GM13977 (cell line): ENCODE results near the gene UBAP1.
A peak's percentile ranks its signal among the peaks of the same experiment; 100 is the strongest.
"Not testable (repeated sequence)": the region's sequence is repeated elsewhere in the genome, so short reads cannot be mapped to it uniquely, and the experiment has no call there.

Source experiments
- DNase-seq: peaks from one replicate; pipeline ENCODE4 v3.0.0; 2012; ENCODE audit warnings: low spot score
- in situ Hi-C: fragments of 300-500 bp; cut with MboI; formaldehyde crosslinking; loops from one replicate; pipeline ENCODE4 v1.12.0; 2022; ENCODE audit warnings: low sequenced_read_pairs, low pct_unique_long_range_greater_than_20kb, mixed read lengths, inconsistent platforms; ENCODE audit not compliant: unreplicated experiment
- TF ChIP-seq, protein P1 (sequence below): IDR thresholded peaks from 2 replicates; pipeline ENCODE4 v1.5.1; 2012; ENCODE audit warnings: mild to moderate bottlenecking, control low read depth; ENCODE audit not compliant: insufficient read depth; ENCODE audit errors: extremely low read depth, missing control alignments

UBAP1 gene

DNA sequence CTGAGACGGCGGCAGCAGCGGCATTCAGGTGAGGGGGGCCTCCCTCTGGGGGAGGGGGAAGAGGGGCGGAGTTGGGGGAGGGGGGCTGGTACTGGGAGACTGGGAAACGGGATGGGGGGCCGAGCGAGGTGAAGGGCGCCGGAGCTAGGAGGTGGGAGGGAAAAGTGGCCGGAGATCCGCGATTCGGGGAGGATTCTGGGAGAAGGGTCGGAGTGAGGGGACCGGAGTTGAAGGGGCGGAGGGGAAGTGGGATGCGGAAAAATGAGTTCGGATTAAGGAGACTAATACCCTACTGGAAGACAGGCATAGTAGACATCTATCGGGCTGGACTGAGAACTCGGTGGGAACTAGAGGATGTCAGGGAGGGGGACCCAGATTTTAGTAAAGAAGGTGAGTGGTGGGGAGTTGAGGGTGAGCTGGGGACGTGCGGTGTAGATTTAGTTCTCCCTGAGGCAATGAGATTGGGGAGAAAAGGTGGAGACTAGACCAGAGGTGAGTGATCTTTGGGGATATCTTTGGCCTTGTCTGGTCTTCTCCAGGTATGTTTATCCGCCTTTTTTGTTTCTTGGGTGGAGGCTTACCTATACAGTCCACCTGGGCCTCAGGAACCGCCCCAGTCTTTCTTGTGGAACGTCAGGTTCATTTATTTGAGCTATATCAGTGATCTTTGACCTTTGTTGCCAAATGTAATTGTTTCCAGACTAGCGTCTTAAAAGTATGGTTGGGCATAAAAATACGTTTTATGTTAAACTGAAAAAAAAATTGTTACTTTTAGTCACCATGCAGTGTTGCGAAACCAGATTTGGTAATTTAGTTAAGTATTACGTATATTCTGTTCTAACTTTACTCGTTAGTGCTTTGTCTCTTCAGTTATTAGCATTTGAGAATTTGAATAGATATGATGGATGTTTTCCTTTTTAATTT lies 632 bp downstream of the UBAP1 start:
- DNase-seq = peak; percentile 47
- TF ChIP-seq, protein P1, sequence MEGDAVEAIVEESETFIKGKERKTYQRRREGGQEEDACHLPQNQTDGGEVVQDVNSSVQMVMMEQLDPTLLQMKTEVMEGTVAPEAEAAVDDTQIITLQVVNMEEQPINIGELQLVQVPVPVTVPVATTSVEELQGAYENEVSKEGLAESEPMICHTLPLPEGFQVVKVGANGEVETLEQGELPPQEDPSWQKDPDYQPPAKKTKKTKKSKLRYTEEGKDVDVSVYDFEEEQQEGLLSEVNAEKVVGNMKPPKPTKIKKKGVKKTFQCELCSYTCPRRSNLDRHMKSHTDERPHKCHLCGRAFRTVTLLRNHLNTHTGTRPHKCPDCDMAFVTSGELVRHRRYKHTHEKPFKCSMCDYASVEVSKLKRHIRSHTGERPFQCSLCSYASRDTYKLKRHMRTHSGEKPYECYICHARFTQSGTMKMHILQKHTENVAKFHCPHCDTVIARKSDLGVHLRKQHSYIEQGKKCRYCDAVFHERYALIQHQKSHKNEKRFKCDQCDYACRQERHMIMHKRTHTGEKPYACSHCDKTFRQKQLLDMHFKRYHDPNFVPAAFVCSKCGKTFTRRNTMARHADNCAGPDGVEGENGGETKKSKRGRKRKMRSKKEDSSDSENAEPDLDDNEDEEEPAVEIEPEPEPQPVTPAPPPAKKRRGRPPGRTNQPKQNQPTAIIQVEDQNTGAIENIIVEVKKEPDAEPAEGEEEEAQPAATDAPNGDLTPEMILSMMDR = no peak
- in situ Hi-C loops = no loop called here

DNA sequence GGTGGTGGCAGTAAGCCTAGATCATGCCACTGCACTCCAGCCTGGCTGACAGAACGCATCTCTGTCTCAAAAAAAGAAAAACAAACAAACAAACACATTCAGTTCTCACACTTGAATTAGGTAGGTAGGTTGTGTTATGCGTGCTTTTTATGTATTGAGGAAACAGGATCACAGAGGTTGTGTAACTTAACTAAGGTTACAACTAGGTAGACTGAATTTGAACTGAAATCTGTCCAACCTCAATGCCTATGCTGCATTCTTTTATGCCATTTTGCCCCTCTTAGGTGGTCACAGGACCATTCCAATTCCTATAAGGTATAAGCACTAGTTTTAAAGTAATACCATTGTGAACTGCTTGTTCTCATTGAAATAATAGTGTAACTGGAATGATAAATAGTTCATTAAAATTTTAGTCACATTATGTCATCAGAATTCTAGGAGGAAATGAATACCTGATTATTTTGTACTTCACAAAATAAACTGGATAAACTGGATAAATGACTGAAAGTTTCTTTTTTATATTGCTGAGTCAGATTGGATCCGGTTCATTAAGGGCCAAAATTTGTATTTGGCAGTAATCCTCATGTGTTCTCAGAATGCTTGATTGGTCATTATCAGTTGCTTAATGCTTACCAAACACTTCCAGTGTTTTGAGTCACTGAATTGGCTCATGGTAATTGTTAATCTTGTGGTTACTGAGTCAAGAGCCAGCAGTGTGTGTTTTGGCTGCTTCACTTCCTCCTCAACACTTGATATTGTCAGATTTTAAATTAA lies 7.1 kb downstream of the UBAP1 start:
- TF ChIP-seq, protein P1 = no peak
- DNase-seq = peak; percentile 64
- in situ Hi-C loops = no loop called here

GRCh38 chr9:34187891-34188240 lies 9.0 kb downstream of the UBAP1 start:
- in situ Hi-C loops = no loop called here
- TF ChIP-seq, protein P1 = no peak
- DNase-seq = no peak

- TF ChIP-seq, protein P1 = peak; percentile 3
- no peak for DNase-seq
- in situ Hi-C loops = no loop called here
Measured at GRCh38 chr9:34190996-34191892, 12.4 kb downstream of the UBAP1 start.

DNA sequence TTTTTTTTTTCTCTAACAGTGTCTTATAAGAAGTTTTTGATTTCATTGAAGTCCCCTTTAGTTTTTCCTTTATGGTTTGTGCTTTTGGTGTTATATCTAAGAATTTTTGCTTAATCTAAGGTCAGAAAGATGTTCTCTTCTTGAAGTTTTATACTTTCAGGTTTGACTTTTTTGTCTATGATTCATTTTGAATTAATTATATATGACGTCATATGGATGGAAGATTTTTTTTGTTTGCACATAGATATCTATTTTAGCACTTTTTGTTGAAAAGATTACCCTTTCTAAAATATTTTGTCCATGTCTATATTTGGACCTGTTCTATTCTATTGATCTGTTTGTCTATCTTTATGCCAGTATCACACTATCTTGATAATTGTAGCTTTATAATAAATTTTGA lies 16.3 kb downstream of the UBAP1 start:
- in situ Hi-C loops = no loop called here
- no peak for DNase-seq
- TF ChIP-seq, protein P1 = no peak

DNA sequence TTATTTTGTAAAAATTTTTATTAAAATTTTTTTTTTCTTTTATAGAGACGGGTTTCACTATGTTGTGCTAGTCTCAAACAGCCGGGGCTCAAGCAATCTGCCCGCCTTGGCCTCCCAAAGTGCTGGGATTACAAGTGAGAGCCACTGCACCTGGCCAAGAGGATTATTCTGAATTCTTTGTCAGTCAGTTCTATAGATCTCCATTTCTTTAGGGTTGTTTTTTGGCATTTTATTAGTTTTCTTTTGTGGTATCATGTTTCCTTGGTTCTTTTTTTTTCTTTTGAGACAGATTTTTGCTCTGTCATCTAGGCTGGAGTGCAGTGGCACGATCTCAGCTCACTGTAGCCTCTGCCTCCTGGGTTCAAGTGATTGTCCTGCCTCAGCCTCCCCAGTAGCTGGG lies 18.4 kb downstream of the UBAP1 start:
- DNase-seq, in situ Hi-C loops: not testable (repeated sequence)
